Measurements from ENCODE around the gene SETDB1.

DNA sequence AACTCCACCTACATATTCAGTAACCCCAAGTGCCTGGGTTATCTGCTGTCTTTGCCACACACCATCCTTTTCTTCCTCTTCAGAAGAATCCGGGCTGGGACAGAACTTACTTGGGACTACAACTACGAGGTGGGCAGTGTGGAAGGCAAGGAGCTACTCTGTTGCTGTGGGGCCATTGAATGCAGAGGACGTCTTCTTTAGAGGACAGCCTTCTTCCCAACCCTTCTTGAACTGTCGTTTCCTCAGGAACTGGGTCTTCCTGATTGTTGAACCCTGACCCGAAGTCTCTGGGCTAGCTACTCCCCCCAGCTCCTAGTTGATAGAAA, 38.0 kb downstream of the SETDB1 start:
- TF ChIP-seq POLR2A (IDR thresholded peaks at IDR 0.05), result no peak
- TF ChIP-seq, protein P1, sequence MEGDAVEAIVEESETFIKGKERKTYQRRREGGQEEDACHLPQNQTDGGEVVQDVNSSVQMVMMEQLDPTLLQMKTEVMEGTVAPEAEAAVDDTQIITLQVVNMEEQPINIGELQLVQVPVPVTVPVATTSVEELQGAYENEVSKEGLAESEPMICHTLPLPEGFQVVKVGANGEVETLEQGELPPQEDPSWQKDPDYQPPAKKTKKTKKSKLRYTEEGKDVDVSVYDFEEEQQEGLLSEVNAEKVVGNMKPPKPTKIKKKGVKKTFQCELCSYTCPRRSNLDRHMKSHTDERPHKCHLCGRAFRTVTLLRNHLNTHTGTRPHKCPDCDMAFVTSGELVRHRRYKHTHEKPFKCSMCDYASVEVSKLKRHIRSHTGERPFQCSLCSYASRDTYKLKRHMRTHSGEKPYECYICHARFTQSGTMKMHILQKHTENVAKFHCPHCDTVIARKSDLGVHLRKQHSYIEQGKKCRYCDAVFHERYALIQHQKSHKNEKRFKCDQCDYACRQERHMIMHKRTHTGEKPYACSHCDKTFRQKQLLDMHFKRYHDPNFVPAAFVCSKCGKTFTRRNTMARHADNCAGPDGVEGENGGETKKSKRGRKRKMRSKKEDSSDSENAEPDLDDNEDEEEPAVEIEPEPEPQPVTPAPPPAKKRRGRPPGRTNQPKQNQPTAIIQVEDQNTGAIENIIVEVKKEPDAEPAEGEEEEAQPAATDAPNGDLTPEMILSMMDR (IDR thresholded peaks at IDR 0.05), result no peak
